Peyer's patch (tissue), 4 donors: ENCODE results near the gene BACH2. TPM values are rescaled to one million over a fixed set of nuclear protein-coding genes. Genes with fewer than 3 reads are reported as not detected.
"Not testable (repeated sequence)": the region's sequence is repeated elsewhere in the genome, so short reads cannot be mapped to it uniquely, and the experiment has no call there.

Experiments used
- DNase-seq, 3 donors: peaks; one replicate each; pipeline ENCODE4 v3.0.0-alpha.2; 2017 to 2019
- H3K27ac ChIP-seq, 4 donors: fragments of 200-600 bp; sonication (generic); one replicate each; pipeline ENCODE4 v1.5.1; 2016 to 2019
- H3K27me3 ChIP-seq, 2 donors: fragments of 200-600 bp; sonication (generic); one replicate each; pipeline ENCODE4 v1.5.1; 2019
- H3K36me3 ChIP-seq, 3 donors: fragments of 200-600 bp; sonication (generic); one replicate each; pipeline ENCODE4 v1.5.1; 2016 to 2019
- H3K4me1 ChIP-seq, 4 donors: fragments of 200-600 bp; sonication (generic); one replicate each; pipeline ENCODE4 v1.5.1; 2016 to 2019
- H3K4me3 ChIP-seq, 4 donors: fragments of 200-600 bp; sonication (generic); 1 replicate in 3 of 4; 2 replicates in 1 of 4; pipeline ENCODE4 v1.5.1; 2016 to 2019; ENCODE audit warnings: mild to moderate bottlenecking in 1 of 4
- H3K9me3 ChIP-seq, 4 donors: fragments of 200-600 bp; sonication (generic); one replicate each; pipeline ENCODE4 v1.5.1; 2016 to 2019; ENCODE audit warnings: mild to moderate bottlenecking in 1 of 4
- CTCF ChIP-seq, 6 experiments: fragments of 450-650 bp in 4 of 6; fragments of 200-600 bp in 2 of 6; sonication (generic) in 1 of 6; IDR thresholded peaks; one replicate each; pipeline ENCODE4 v1.5.1; 2017 to 2019; ENCODE audit warnings: antibody characterized with exemption in 6 of 6, mild to moderate bottlenecking in 3 of 6, moderate library complexity in 1 of 6
- POLR2A ChIP-seq, 2 donors: fragments of 450-650 bp; IDR thresholded peaks; one replicate each; pipeline ENCODE4 v1.5.1; 2017; ENCODE audit warnings: antibody characterized with exemption in 2 of 2, mild to moderate bottlenecking in 2 of 2, moderate library complexity in 2 of 2
- total RNA-seq, 4 donors: library from RNA; depleted of rRNA; stranded (reverse); fragments of >200 nt; gene quantifications; one replicate each; pipeline ENCODE4 v1.1.0, GENCODE V29; 2016

BACH2 gene
- 10 to 100 TPM in 2 of 4 donors, 1 to 10 TPM in 1, under 1 TPM in 1; 0.18 to 26.4 (median 8.2) TPM for total RNA-seq

- H3K4me1 ChIP-seq, result peaks cover 0 to 14% (median 0%) of the 10 kb centered on the region in 4 donors
- peak in 5 of 6 experiments; percentile 9 to 31 (median 19) for TF ChIP-seq CTCF (IDR thresholded peaks at IDR 0.05)
- TF ChIP-seq POLR2A (IDR thresholded peaks at IDR 0.05), result peak in 1 of 2 donors; percentile 21
- peak within 1 kb of the TSS; percentile 83 to 90 (median 86) for H3K27ac ChIP-seq
- no peaks in the 10 kb centered on the region for H3K36me3 ChIP-seq
- H3K4me3 ChIP-seq, result peak within 1 kb of the TSS; percentile 54 to 88 (median 80)
- H3K9me3 ChIP-seq, result no peaks in the 10 kb centered on the region
- H3K27me3 ChIP-seq, result no peaks in the 10 kb centered on the region
- DNase-seq, result peak; percentile 85 to 99 (median 98)
These were observed at the start of gene BACH2 for GRCh38 chr6:90296341-90297114. TSS of gene BACH2 (minus strand) at chr6:90296843. CDS start at chr6:90008844, 287,999 bp downstream.

- no peak for TF ChIP-seq POLR2A (IDR thresholded peaks at IDR 0.05)
- TF ChIP-seq CTCF (IDR thresholded peaks at IDR 0.05), result no peak
- no peak for DNase-seq
- Histone ChIP-seq H3K27me3 (no peaks in the 10 kb centered on the region), H3K36me3 (no peaks in the 10 kb centered on the region), H3K9me3 (no peaks in the 10 kb centered on the region), H3K4me1 (no peaks in the 10 kb centered on the region), H3K27ac (no peak overlapping the region), H3K4me3 (no peak overlapping the region)
These were observed 46.9 kb upstream of the BACH2 start for GRCh38 chr6:90343576-90343975.

GRCh38 chr6:90338409-90338808, 41.8 kb upstream of the BACH2 start:
- no peak for DNase-seq
- TF ChIP-seq POLR2A (IDR thresholded peaks at IDR 0.05) (no peak), CTCF (IDR thresholded peaks at IDR 0.05) (no peak)
- H3K27ac ChIP-seq, result no peak overlapping the region
- no peak overlapping the region for H3K4me3 ChIP-seq
- no peaks in the 10 kb centered on the region for H3K27me3 ChIP-seq
- no peaks in the 10 kb centered on the region for H3K4me1 ChIP-seq
- H3K9me3 ChIP-seq, result no peaks in the 10 kb centered on the region
- no peaks in the 10 kb centered on the region for H3K36me3 ChIP-seq

GRCh38 chr6:90336388-90336947, 39.8 kb upstream of the BACH2 start:
- TF ChIP-seq CTCF (IDR thresholded peaks at IDR 0.05) (no peak), POLR2A (IDR thresholded peaks at IDR 0.05) (no peak)
- DNase-seq, result no peak
- Histone ChIP-seq H3K9me3 (no peaks in the 10 kb centered on the region), H3K36me3 (no peaks in the 10 kb centered on the region), H3K4me1 (no peaks in the 10 kb centered on the region), H3K27me3 (no peaks in the 10 kb centered on the region), H3K4me3 (no peak overlapping the region), H3K27ac (no peak overlapping the region)

- TF ChIP-seq POLR2A (IDR thresholded peaks at IDR 0.05), result no peak
- no peak for TF ChIP-seq CTCF (IDR thresholded peaks at IDR 0.05)
- H3K4me1 ChIP-seq, result no peaks in the 10 kb centered on the region
- H3K27me3 ChIP-seq, result no peaks in the 10 kb centered on the region
- H3K9me3 ChIP-seq, result no peaks in the 10 kb centered on the region
- H3K4me3 ChIP-seq, result no peak overlapping the region
- H3K36me3 ChIP-seq, result no peaks in the 10 kb centered on the region
- H3K27ac ChIP-seq, result no peak overlapping the region
- no peak for DNase-seq
These were observed 37.3 kb upstream of the BACH2 start for GRCh38 chr6:90333928-90334327.

GRCh38 chr6:90332978-90333543, 36.4 kb upstream of the BACH2 start:
- H3K27ac ChIP-seq, H3K27me3 ChIP-seq, H3K4me1 ChIP-seq: not testable (repeated sequence)

More at GRCh38 chr6:90332978-90333543, 36.4 kb upstream of the BACH2 start:
- H3K36me3 ChIP-seq, H3K4me3 ChIP-seq, DNase-seq, H3K9me3 ChIP-seq: not testable (repeated sequence)
